Measurements from ENCODE around the gene KCNJ16. TPM values are rescaled to one million over a fixed set of nuclear protein-coding genes. Genes with fewer than 3 reads are reported as not detected.

KCNJ16 gene
- total and polyA plus RNA-seq, 4 donors: 0.31 to 3.3 (median 0.67) TPM

DNA sequence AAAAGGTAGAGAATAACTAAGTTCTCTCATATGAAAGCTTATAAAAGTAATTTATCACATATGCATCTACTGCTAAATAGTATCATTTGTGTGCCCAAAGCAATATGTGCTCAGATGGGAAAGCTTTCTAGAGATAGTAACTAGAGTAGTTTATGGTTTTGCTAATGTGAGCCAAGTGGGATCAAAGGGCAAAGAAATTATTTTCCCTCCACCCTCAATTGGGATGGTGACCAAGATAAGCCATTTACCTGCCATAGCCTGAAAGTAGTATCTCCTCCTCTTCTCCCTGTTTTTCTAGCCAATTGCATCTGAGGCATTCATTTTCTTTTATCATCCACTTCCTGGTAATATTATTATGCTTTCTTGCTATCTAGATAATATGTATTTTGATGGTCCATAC is 41.9 kb upstream of the KCNJ16 start (continued):
- TF ChIP-seq, protein P1, sequence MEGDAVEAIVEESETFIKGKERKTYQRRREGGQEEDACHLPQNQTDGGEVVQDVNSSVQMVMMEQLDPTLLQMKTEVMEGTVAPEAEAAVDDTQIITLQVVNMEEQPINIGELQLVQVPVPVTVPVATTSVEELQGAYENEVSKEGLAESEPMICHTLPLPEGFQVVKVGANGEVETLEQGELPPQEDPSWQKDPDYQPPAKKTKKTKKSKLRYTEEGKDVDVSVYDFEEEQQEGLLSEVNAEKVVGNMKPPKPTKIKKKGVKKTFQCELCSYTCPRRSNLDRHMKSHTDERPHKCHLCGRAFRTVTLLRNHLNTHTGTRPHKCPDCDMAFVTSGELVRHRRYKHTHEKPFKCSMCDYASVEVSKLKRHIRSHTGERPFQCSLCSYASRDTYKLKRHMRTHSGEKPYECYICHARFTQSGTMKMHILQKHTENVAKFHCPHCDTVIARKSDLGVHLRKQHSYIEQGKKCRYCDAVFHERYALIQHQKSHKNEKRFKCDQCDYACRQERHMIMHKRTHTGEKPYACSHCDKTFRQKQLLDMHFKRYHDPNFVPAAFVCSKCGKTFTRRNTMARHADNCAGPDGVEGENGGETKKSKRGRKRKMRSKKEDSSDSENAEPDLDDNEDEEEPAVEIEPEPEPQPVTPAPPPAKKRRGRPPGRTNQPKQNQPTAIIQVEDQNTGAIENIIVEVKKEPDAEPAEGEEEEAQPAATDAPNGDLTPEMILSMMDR (IDR thresholded peaks at IDR 0.05; ENCODE audit: low read depth, low read length, missing input control): no peak
- TF ChIP-seq HNF4G (IDR thresholded peaks at IDR 0.05): no peak

DNA sequence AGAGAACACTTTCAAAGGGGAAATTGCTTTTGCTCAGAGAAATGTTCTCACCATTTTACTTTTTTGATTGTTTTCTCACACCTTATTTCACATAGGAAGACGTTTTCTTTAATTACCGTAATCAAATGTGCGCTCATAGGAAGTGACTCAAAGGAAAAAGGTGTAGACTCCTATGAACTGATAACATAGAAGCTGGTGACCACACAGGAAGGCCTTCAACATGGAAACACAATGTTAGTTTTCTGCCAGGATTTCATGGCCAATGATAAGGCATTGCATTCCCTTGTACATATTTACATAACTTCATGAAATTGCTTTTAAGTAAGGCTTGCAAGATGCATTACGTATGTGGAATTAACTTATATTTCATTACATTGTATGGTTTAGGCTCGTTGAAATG is 40.9 kb upstream of the KCNJ16 start:
- Histone ChIP-seq H3K4me3 (ENCODE audit: low read depth in 1 of 3, low read length in 3 of 3) (no peak overlapping the region), H3K4me1 (ENCODE audit: control insufficient read depth in 4 of 4, insufficient read depth in 4 of 4, low read length in 3 of 4) (no peaks in the 10 kb centered on the region), H3K27me3 (ENCODE audit: control insufficient read depth in 4 of 4, insufficient read depth in 4 of 4, low read length in 3 of 4) (no peaks in the 10 kb centered on the region), H3K36me3 (ENCODE audit: control insufficient read depth in 4 of 4, insufficient read depth in 3 of 4, low read depth in 1 of 4, low read length in 3 of 4) (no peaks in the 10 kb centered on the region), H3K9ac (ENCODE audit: low read depth in 1 of 2, low read length in 2 of 2) (no peak overlapping the region), H3K27ac (ENCODE audit: low read depth in 1 of 2, low read length in 2 of 2) (no peak overlapping the region), H3K9me3 (ENCODE audit: control insufficient read depth in 4 of 4, low read length in 3 of 4) (no peaks in the 10 kb centered on the region)
- no peak for DNase-seq (ENCODE audit: low spot score)
- TF ChIP-seq RAD21 (IDR thresholded peaks at IDR 0.05): no peak
- TF ChIP-seq, protein P2, sequence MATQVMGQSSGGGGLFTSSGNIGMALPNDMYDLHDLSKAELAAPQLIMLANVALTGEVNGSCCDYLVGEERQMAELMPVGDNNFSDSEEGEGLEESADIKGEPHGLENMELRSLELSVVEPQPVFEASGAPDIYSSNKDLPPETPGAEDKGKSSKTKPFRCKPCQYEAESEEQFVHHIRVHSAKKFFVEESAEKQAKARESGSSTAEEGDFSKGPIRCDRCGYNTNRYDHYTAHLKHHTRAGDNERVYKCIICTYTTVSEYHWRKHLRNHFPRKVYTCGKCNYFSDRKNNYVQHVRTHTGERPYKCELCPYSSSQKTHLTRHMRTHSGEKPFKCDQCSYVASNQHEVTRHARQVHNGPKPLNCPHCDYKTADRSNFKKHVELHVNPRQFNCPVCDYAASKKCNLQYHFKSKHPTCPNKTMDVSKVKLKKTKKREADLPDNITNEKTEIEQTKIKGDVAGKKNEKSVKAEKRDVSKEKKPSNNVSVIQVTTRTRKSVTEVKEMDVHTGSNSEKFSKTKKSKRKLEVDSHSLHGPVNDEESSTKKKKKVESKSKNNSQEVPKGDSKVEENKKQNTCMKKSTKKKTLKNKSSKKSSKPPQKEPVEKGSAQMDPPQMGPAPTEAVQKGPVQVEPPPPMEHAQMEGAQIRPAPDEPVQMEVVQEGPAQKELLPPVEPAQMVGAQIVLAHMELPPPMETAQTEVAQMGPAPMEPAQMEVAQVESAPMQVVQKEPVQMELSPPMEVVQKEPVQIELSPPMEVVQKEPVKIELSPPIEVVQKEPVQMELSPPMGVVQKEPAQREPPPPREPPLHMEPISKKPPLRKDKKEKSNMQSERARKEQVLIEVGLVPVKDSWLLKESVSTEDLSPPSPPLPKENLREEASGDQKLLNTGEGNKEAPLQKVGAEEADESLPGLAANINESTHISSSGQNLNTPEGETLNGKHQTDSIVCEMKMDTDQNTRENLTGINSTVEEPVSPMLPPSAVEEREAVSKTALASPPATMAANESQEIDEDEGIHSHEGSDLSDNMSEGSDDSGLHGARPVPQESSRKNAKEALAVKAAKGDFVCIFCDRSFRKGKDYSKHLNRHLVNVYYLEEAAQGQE (IDR thresholded peaks at IDR 0.05): no peak
- TF ChIP-seq FOXA2 (IDR thresholded peaks at IDR 0.05): no peak
- TF ChIP-seq GABPA (IDR thresholded peaks at IDR 0.05 in 1 of 2, conservative IDR thresholded peaks at IDR 0.05 in 1 of 2): no peak
- no peak for TF ChIP-seq TAF1 (conservative IDR thresholded peaks at IDR 0.05)
- TF ChIP-seq, protein P1 (IDR thresholded peaks at IDR 0.05; ENCODE audit: low read depth, low read length, missing input control): no peak
- TF ChIP-seq, protein P3, sequence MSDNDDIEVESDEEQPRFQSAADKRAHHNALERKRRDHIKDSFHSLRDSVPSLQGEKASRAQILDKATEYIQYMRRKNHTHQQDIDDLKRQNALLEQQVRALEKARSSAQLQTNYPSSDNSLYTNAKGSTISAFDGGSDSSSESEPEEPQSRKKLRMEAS (IDR thresholded peaks at IDR 0.05): no peak
- TF ChIP-seq, protein P4, sequence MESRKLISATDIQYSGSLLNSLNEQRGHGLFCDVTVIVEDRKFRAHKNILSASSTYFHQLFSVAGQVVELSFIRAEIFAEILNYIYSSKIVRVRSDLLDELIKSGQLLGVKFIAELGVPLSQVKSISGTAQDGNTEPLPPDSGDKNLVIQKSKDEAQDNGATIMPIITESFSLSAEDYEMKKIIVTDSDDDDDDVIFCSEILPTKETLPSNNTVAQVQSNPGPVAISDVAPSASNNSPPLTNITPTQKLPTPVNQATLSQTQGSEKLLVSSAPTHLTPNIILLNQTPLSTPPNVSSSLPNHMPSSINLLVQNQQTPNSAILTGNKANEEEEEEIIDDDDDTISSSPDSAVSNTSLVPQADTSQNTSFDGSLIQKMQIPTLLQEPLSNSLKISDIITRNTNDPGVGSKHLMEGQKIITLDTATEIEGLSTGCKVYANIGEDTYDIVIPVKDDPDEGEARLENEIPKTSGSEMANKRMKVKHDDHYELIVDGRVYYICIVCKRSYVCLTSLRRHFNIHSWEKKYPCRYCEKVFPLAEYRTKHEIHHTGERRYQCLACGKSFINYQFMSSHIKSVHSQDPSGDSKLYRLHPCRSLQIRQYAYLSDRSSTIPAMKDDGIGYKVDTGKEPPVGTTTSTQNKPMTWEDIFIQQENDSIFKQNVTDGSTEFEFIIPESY (IDR thresholded peaks at IDR 0.05): no peak
- no peak for TF ChIP-seq YY1 (IDR thresholded peaks at IDR 0.05)
- TF ChIP-seq HNF4A (conservative IDR thresholded peaks at IDR 0.05): no peak
- no peak for TF ChIP-seq HNF4G (IDR thresholded peaks at IDR 0.05)
- TF ChIP-seq EGR1 (IDR thresholded peaks at IDR 0.05; ENCODE audit: low read depth in 2 of 2): no peak
- TF ChIP-seq, protein P5, sequence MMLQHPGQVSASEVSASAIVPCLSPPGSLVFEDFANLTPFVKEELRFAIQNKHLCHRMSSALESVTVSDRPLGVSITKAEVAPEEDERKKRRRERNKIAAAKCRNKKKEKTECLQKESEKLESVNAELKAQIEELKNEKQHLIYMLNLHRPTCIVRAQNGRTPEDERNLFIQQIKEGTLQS (IDR thresholded peaks at IDR 0.05): no peak
- no peak for TF ChIP-seq SP1 (IDR thresholded peaks at IDR 0.05)
- no peak for TF ChIP-seq FOXA1 (IDR thresholded peaks at IDR 0.05)
- 64% methylated on average over 5 of the region's 5 CpGs for WGBS
